ENCODE data around the gene FGF14. TPM values are rescaled to one million over a fixed set of nuclear protein-coding genes. Genes with fewer than 3 reads are reported as not detected.

The FGF14 gene
- 0.06 TPM in 1 of 2 replicates, not detected in the other for total RNA-seq

DNA sequence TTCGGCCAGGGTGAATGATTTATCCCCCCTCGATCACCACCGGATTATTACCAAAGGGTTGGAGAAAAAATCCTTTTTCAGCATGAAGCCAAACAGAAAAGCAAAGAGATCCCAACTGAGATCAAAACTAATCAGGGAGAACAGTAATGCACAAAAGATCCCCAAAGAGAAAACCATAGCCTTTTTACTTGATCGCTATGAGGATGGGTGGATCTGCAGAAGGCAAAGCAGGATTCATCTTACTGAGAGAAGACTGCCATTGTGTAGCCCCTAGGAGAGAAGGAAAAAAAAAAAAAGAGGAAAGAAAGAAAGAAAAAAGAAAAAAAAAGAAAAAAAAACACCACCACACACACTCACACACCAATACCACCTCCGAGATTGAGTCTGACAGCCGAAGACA lies at the start of gene FGF14:
Gene FGF14, minus strand, starts transcription at position 283 of the 400 bp plus-strand sequence.
- TF ChIP-seq, protein P1, sequence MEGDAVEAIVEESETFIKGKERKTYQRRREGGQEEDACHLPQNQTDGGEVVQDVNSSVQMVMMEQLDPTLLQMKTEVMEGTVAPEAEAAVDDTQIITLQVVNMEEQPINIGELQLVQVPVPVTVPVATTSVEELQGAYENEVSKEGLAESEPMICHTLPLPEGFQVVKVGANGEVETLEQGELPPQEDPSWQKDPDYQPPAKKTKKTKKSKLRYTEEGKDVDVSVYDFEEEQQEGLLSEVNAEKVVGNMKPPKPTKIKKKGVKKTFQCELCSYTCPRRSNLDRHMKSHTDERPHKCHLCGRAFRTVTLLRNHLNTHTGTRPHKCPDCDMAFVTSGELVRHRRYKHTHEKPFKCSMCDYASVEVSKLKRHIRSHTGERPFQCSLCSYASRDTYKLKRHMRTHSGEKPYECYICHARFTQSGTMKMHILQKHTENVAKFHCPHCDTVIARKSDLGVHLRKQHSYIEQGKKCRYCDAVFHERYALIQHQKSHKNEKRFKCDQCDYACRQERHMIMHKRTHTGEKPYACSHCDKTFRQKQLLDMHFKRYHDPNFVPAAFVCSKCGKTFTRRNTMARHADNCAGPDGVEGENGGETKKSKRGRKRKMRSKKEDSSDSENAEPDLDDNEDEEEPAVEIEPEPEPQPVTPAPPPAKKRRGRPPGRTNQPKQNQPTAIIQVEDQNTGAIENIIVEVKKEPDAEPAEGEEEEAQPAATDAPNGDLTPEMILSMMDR (conservative IDR thresholded peaks at IDR 0.05; ENCODE audit: low read depth, low read length), result no peak
- peak within 1 kb of the TSS; percentile 66 for H3K4me3 ChIP-seq (ENCODE audit: low read depth, low read length)
- DNase-seq (ENCODE audit: low read depth), result no peak

DNA sequence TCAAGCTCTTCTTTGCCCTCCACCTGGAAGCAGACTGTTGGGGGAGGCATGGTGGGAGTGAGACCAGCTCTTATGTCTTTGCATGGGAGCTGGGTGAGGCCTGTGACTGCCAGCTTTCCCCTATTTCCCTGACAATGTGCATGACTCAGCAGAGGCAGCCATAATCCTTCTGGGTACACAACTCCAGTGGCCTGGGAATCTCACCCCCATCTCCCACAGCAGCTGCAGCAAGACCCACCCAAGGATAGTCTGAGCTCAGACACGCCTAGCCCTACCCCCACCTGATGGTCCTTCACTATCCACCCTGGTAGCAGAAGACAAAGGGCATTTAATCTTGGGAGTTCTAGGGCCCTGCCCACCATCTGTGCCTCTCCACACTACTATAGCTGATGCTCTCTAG lies 41.4 kb upstream of the FGF14 start:
- no peak overlapping the region for H3K4me3 ChIP-seq (ENCODE audit: low read depth, low read length)
- DNase-seq (ENCODE audit: low read depth), result no peak

DNA sequence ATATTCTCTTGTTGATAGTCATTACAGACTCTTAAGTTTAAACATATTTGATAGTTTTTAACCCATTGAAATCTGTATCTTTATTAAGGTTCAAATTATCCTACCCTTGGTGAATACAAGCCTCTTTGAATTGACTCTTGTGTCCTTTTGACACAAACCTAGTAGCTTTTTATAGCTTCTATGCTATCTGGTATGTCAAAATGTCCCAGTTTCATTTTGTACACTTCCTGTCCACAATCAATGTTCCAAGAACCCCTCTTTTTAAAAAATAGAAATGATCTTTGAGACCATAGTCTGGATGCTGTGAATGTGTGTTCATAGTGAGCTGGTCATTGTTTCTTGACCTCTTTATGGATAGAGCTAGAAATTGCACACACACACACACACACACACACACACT lies 39.2 kb upstream of the FGF14 start:
- DNase-seq (ENCODE audit: low read depth), result no peak
- no peak overlapping the region for H3K4me3 ChIP-seq (ENCODE audit: low read depth, low read length)

More for the DNA sequence above, 41.4 kb upstream of the FGF14 start:
- TF ChIP-seq, protein P1 (conservative IDR thresholded peaks at IDR 0.05; ENCODE audit: low read depth, low read length), result no peak

DNA sequence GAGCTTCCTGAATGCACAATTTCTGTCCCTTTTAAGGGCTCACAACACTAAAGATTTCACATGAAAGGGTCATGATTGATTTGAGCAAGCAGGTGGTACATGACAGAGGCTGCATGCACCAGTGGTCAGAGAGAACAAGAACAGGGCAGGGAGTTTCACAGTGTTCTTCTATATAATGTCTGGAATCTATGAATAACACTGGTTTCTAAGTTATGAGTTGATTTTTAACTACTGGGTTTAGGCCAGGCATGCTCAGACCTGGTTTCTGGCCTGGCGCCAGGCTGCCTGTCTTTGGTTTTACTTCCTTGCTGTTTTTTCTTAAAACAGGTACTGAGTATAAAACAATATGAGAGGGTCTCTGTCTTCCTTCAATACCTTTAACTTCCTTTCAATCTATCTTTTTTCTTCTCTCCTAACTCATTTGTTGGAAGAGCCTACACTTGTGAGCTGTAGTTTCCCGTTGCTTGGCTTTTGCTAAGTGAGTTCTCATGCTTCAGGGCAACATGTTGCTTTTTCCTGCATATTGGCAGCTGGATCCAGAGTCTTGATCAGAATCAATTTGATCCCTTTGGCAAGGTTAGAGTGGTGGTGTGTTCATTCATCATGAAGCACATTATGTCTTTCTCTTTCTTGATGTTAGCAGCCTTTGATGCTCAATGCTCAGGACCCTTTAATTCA lies 38.5 kb upstream of the FGF14 start:
- TF ChIP-seq, protein P1 (conservative IDR thresholded peaks at IDR 0.05; ENCODE audit: low read depth, low read length), result no peak
- H3K4me3 ChIP-seq (ENCODE audit: low read depth, low read length), result no peak overlapping the region
- peak; percentile 74 for DNase-seq (ENCODE audit: low read depth)

More for the DNA sequence above, 39.2 kb upstream of the FGF14 start:
- TF ChIP-seq, protein P1 (conservative IDR thresholded peaks at IDR 0.05; ENCODE audit: low read depth, low read length), result no peak

DNA sequence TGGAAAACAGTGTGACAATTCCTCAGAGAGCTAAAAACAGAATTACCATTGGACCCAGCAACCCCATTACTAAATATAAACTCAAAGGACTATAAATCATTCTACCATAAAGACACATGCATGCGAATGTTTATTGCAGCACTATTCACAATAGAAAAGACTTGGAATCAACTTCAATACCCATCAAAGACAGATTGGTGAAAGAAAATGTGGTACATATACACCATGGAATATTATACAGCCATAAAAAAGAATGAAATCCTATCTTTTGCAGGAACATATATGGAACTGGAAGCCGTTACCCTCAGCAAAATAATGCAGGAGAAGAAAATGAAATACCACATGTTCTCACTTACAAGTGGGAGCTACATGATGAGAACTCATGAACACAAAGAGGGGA lies 20.8 kb upstream of the FGF14 start:
- DNase-seq (ENCODE audit: low read depth), result no peak
- no peak overlapping the region for H3K4me3 ChIP-seq (ENCODE audit: low read depth, low read length)
- TF ChIP-seq, protein P1 (conservative IDR thresholded peaks at IDR 0.05; ENCODE audit: low read depth, low read length), result no peak

DNA sequence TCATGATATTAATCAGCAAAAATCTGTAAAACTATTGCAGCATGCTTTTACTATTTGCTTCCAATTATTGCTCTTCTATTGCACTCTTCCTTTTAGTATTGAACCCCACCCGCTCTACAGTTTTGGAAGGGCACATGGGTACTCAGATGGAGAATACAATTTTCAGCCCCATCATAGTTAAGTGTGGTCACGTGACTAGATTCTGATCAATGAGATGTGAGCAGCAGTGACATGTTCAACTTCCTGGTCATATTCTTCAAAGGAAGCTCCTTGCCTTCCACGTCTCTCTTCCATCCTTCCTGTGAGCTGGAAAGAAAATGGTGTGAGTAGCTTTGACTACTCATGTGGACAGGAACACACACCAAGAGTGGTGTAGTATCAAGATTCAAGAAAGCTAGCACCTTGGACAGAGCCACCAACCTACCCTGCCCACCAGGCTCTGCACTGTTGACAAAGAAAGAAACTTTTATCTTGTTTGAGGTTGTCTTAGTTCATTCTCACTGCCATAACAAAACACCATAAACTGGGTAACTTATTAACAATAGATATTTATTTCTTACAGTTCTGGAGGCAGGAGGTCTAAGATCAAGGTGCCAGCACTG lies 3.8 kb upstream of the FGF14 start:
- TF ChIP-seq, protein P1 (conservative IDR thresholded peaks at IDR 0.05; ENCODE audit: low read depth, low read length), result no peak
- DNase-seq (ENCODE audit: low read depth), result no peak
- H3K4me3 ChIP-seq (ENCODE audit: low read depth, low read length), result no peak overlapping the region
